Measurements from ENCODE around the gene AURKAIP1.

DNA sequence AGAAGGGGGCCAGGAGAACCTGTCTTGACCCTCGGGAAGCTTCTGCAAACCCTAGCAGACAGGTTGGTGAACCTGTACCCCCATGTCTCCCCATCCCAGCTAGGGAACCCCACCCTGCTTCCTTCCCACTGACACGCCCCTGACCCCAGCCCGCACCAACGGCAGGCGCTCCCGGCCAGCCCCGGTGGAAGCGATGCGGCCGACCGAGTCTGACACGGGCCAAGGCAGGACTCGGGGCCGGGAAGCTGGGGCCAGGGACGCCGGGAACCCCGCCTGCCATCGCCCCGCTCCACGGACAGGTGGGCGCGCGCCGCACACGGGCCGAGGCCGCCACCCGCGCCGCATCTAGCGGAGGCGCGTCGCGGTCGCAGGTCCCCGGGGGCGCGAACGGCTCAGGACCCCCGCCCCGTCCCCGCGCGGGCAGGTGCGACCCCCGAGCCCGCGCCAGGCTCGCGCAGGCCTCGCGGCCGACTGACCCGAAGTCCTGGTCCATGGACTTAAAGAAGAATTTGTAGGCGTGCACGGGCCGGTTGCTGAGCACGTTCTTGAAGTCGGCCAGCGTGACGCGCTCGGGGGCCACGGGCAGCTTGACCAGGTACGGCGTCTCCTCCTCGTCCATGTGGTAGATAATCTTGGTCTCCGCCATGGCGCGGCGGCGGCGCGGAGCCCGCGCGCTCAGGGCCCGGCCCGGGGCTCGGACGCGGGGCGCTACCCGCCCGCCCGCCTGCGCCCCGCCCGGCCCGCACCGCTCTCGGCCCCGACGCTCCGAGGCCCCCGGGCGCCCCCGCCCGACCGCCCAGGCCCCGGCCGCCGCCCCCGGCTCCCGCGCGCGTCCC lies 26.4 kb downstream of the AURKAIP1 start:
- TF ChIP-seq, protein P1, sequence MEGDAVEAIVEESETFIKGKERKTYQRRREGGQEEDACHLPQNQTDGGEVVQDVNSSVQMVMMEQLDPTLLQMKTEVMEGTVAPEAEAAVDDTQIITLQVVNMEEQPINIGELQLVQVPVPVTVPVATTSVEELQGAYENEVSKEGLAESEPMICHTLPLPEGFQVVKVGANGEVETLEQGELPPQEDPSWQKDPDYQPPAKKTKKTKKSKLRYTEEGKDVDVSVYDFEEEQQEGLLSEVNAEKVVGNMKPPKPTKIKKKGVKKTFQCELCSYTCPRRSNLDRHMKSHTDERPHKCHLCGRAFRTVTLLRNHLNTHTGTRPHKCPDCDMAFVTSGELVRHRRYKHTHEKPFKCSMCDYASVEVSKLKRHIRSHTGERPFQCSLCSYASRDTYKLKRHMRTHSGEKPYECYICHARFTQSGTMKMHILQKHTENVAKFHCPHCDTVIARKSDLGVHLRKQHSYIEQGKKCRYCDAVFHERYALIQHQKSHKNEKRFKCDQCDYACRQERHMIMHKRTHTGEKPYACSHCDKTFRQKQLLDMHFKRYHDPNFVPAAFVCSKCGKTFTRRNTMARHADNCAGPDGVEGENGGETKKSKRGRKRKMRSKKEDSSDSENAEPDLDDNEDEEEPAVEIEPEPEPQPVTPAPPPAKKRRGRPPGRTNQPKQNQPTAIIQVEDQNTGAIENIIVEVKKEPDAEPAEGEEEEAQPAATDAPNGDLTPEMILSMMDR (IDR thresholded peaks at IDR 0.05), result no peak
- TF ChIP-seq POLR2A (IDR thresholded peaks at IDR 0.05), result no peak

Measured in testis (tissue), 2 donors.